Measurements from ENCODE around the gene SLC30A2.

- TF ChIP-seq CTCF (IDR thresholded peaks at IDR 0.05; ENCODE audit: insufficient read depth, low read length) (no peak), GABPA (IDR thresholded peaks at IDR 0.05; ENCODE audit: low read depth) (no peak)
Observed at GRCh38 chr1:26057189-26057588, 11.3 kb upstream of the SLC30A2 start.

Data from HL-60 (cell line).